Measurements from ENCODE around the gene CYFIP2. TPM values are rescaled to one million over a fixed set of nuclear protein-coding genes. Genes with fewer than 3 reads are reported as not detected.

The CYFIP2 gene
- total and polyA plus RNA-seq, 2 of the 8 experiments (the other 6 are each of a cell fraction or from before 2014, with no cell fraction given): 45.1 to 80.6 TPM

DNA sequence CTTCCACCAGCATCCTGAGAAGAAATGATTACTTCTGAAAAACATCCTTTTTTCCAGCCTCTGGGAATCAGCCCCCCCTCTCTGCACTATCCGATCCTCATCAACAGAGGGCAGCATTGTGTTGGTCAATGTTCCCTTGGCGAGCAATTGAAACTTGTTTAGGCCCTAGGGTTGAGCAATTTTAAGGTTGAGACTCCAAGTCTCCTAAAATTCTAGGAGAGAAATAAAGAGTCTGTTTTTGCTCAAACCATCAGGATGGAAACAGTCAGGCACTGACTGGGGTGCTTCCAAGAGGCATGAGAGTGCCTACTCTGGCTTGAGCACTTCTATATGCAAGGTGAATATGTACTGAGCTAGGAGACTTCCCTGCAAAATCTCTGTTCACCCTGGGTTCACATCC, 12.4 kb upstream of the CYFIP2 start:
- H2AFZ ChIP-seq (ENCODE audit: low read length): peak overlapping the region; percentile 92
- H3K27me3 ChIP-seq (replicated peaks in 1 of 4; ENCODE audit: control insufficient read depth in 3 of 4, extremely low read depth in 1 of 4, insufficient read depth in 3 of 4, low read length in 3 of 4): no peaks in the 10 kb centered on the region
- H3K36me3 ChIP-seq (ENCODE audit: control insufficient read depth in 2 of 4, insufficient read depth in 4 of 4, low read length in 3 of 4): no peaks in the 10 kb centered on the region
- H3K9me3 ChIP-seq (ENCODE audit: insufficient read depth in 2 of 2, low read depth in 1 of 2, low read length in 1 of 2): no peaks in the 10 kb centered on the region
- H3K79me1 ChIP-seq (ENCODE audit: low read depth, low read length): no peaks in the 10 kb centered on the region
- no peak overlapping the region for H2BK15ac ChIP-seq (ENCODE audit: low read length)
- no peak overlapping the region for H3K4ac ChIP-seq (replicated peaks; ENCODE audit: insufficient read length, low read depth, low read length)
- H2BK20ac ChIP-seq (ENCODE audit: low read length): no peak overlapping the region
- no peaks in the 10 kb centered on the region for H3K79me2 ChIP-seq (ENCODE audit: control insufficient read depth in 1 of 2, insufficient read depth in 2 of 2, low read length in 2 of 2)
- FAIRE-seq (peak; percentile 66), DNase-seq (ENCODE audit: low read depth in 1 of 2, low spot score in 2 of 2) (peak in 1 of 2 experiments; percentile 83)
- no peak overlapping the region for H4K8ac ChIP-seq (ENCODE audit: extremely low read depth, insufficient read depth, low read length)
- H3K4me1 ChIP-seq (replicated peaks in 1 of 4; ENCODE audit: control insufficient read depth in 3 of 4, insufficient read depth in 4 of 4, low read length in 3 of 4): no peaks in the 10 kb centered on the region
- H2BK12ac ChIP-seq (ENCODE audit: low read depth, low read length): no peak overlapping the region
- no peak overlapping the region for H3K56ac ChIP-seq (replicated peaks; ENCODE audit: insufficient read length, low read depth, low read length)
- H2BK5ac ChIP-seq (ENCODE audit: low read depth, low read length): no peak overlapping the region
- no peak overlapping the region for H3K23ac ChIP-seq (ENCODE audit: insufficient read length)
- no peak overlapping the region for H3K14ac ChIP-seq (ENCODE audit: insufficient read length)
- no peak overlapping the region for H4K5ac ChIP-seq (ENCODE audit: insufficient read length, low read depth, low read length)
- POLR2A ChIA-PET (ENCODE audit: partially characterized antibody): no interaction called here
- no peak overlapping the region for H3K4me3 ChIP-seq (ENCODE audit: extremely low read depth in 1 of 4, insufficient read depth in 2 of 4, low read depth in 3 of 4, low read length in 4 of 4)
- H4K91ac ChIP-seq (replicated peaks; ENCODE audit: insufficient read length, low read length): no peak overlapping the region
- no peak overlapping the region for H2BK120ac ChIP-seq (replicated peaks; ENCODE audit: low read depth, low read length)
- no peak overlapping the region for H3K27ac ChIP-seq (ENCODE audit: low read depth, low read length)
- no peak overlapping the region for H3K18ac ChIP-seq (ENCODE audit: extremely low read depth, low read length)
- H2AK5ac ChIP-seq (ENCODE audit: low read depth, low read length): no peak overlapping the region
- no peak overlapping the region for H3K9ac ChIP-seq (replicated peaks in 1 of 4; ENCODE audit: extremely low read depth in 1 of 4, low read depth in 3 of 4, low read length in 3 of 4)
- H3K23me2 ChIP-seq (ENCODE audit: low read depth, low read length): no peaks in the 10 kb centered on the region
- H4K20me1 ChIP-seq (replicated peaks in 1 of 2; ENCODE audit: control insufficient read depth in 1 of 2, insufficient read depth in 2 of 2, low read length in 2 of 2): no peaks in the 10 kb centered on the region
- WGBS, 2 experiments (ENCODE audit: extremely low coverage in 1 of 2, insufficient coverage in 1 of 2, insufficient read length in 1 of 2, insufficient replicate concordance in 2 of 2, low coverage in 1 of 2, low lambda C conversion rate in 2 of 2, missing lambda C conversion rate in 1 of 2): 6% methylated on average over 2 of the region's 2 CpGs; no CpG with 5 or more reads in 1 of the 2 experiments
- TF ChIP-seq, protein P1, sequence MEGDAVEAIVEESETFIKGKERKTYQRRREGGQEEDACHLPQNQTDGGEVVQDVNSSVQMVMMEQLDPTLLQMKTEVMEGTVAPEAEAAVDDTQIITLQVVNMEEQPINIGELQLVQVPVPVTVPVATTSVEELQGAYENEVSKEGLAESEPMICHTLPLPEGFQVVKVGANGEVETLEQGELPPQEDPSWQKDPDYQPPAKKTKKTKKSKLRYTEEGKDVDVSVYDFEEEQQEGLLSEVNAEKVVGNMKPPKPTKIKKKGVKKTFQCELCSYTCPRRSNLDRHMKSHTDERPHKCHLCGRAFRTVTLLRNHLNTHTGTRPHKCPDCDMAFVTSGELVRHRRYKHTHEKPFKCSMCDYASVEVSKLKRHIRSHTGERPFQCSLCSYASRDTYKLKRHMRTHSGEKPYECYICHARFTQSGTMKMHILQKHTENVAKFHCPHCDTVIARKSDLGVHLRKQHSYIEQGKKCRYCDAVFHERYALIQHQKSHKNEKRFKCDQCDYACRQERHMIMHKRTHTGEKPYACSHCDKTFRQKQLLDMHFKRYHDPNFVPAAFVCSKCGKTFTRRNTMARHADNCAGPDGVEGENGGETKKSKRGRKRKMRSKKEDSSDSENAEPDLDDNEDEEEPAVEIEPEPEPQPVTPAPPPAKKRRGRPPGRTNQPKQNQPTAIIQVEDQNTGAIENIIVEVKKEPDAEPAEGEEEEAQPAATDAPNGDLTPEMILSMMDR (IDR thresholded peaks at IDR 0.05; ENCODE audit: control extremely low read depth in 1 of 3, insufficient read depth in 1 of 3, low read depth in 1 of 3, low read length in 3 of 3): peak; percentile 69 to 90 (median 85)
- peak; percentile 83 to 90 for TF ChIP-seq RAD21 (IDR thresholded peaks at IDR 0.05 in 1 of 2, conservative IDR thresholded peaks at IDR 0.05 in 1 of 2; ENCODE audit: low read depth in 2 of 2, low read length in 2 of 2)
- TF ChIP-seq CHD2 (IDR thresholded peaks at IDR 0.05; ENCODE audit: low read length): no peak
- TF ChIP-seq, protein P2, sequence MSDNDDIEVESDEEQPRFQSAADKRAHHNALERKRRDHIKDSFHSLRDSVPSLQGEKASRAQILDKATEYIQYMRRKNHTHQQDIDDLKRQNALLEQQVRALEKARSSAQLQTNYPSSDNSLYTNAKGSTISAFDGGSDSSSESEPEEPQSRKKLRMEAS (IDR thresholded peaks at IDR 0.05): no peak
- TF ChIP-seq CEBPB (IDR thresholded peaks at IDR 0.05; ENCODE audit: low read depth, low read length): peak; percentile 83
- TF ChIP-seq TAF7 (optimal IDR thresholded peaks at IDR 0.05; ENCODE audit: borderline replicate concordance, low read depth, low read length): no peak
- CTCF ChIA-PET (ENCODE audit: partially characterized antibody): interaction anchor here (0.5 to 5.9 kb wide), 39 partner anchors 8 to 338 kb away, joined by 3 to 84 read pairs (median 5); partner anchors contain the start of genes CYFIP2 and MED7
- H3K4me2 ChIP-seq (ENCODE audit: insufficient read depth in 1 of 2, low read depth in 2 of 2, low read length in 2 of 2): no peak overlapping the region

Data from H1 (cell line).